SH-SY5Y (cell line): ENCODE data around the gene CLEC16A.

Experiments used
- GATA2 ChIP-seq: IDR thresholded peaks from 2 replicates; pipeline ENCODE4 v1.6.1; 2011; ENCODE audit warnings: mild to moderate bottlenecking, low read depth, low read length
- GATA3 ChIP-seq: IDR thresholded peaks from 2 replicates; pipeline ENCODE4 v1.6.1; 2011; ENCODE audit warnings: low read depth, mild to moderate bottlenecking, low read length, moderate library complexity

- no peak for TF ChIP-seq GATA2
- no peak for TF ChIP-seq GATA3
Observed at GRCh38 chr16:10927497-10928112, 16.8 kb upstream of the CLEC16A start.
